GM23338 (cell line): Measurements from ENCODE around the gene OPRL1. TPM values are rescaled to one million over a fixed set of nuclear protein-coding genes. Genes with fewer than 3 reads are reported as not detected.

Experiments used
- ATAC-seq: fragments of 200-7000 bp; cut with Tn5 transposase; 3 replicates; pipeline ENCODE4 v1.9.1; 2020
- DNase-seq: peaks from one replicate; pipeline ENCODE4 v3.0.0-alpha.2; 2015; ENCODE audit warnings: low spot score
- H2AFZ ChIP-seq: fragments of 200-600 bp; sonication (generic); 2 replicates; pipeline ENCODE4 v1.8.0; 2016; ENCODE audit warnings: antibody characterized with exemption, mild to moderate bottlenecking, moderate library complexity
- H3F3A ChIP-seq: fragments of 200-600 bp; sonication (generic); replicated peaks from 2 replicates; pipeline ENCODE4 v1.8.0; 2017; ENCODE audit warnings: antibody characterized with exemption, mixed run types, low read depth
- H3K27ac ChIP-seq: fragments of 200-600 bp; sonication (generic); 2 replicates; pipeline ENCODE4 v1.6.1; 2016; ENCODE audit warnings: low read depth
- H3K27me3 ChIP-seq: fragments of 200-600 bp; sonication (generic); 2 replicates; pipeline ENCODE4 v1.8.0; 2016; ENCODE audit warnings: mild to moderate bottlenecking, mixed run types, moderate library complexity; ENCODE audit not compliant: insufficient read depth
- H3K36me3 ChIP-seq: fragments of 200-600 bp; sonication (generic); 2 replicates; pipeline ENCODE4 v1.8.0; 2016; ENCODE audit warnings: mild to moderate bottlenecking; ENCODE audit not compliant: insufficient read depth
- H3K4me1 ChIP-seq: fragments of 200-600 bp; sonication (generic); 2 replicates; pipeline ENCODE4 v1.8.0; 2016; ENCODE audit warnings: mild to moderate bottlenecking, moderate library complexity; ENCODE audit not compliant: insufficient read depth
- H3K4me2 ChIP-seq: fragments of 200-600 bp; sonication (generic); 2 replicates; pipeline ENCODE4 v1.7.1; 2017; ENCODE audit warnings: mixed run types
- H3K4me3 ChIP-seq: fragments of 200-600 bp; sonication (generic); 2 replicates; pipeline ENCODE4 v1.6.1; 2016; ENCODE audit warnings: mixed run types
- H3K79me2 ChIP-seq: fragments of 200-600 bp; sonication (generic); replicated peaks from 2 replicates; pipeline ENCODE4 v1.8.0; 2017; ENCODE audit warnings: mild to moderate bottlenecking; ENCODE audit not compliant: insufficient read depth
- H3K9me2 ChIP-seq: fragments of 200-600 bp; sonication (generic); 2 replicates; pipeline ENCODE4 v1.8.0; 2017; ENCODE audit not compliant: insufficient read depth
- H4K20me1 ChIP-seq: fragments of 200-600 bp; sonication (generic); replicated peaks from 2 replicates; pipeline ENCODE4 v1.8.0; 2017; ENCODE audit warnings: mild to moderate bottlenecking; ENCODE audit not compliant: insufficient read depth
- H3K27ac Mint-ChIP-seq: 2 replicates; pipeline ENCODE4 v1.8.0; 2020; ENCODE audit warnings: inconsistent platforms, mild to moderate bottlenecking, moderate library complexity, mixed read lengths
- H3K27me3 Mint-ChIP-seq: 3 replicates; pipeline ENCODE4 v1.8.0; 2022; ENCODE audit warnings: low read depth, mild to moderate bottlenecking, moderate library complexity, mixed read lengths, inconsistent platforms; ENCODE audit not compliant: insufficient read depth, poor library complexity
- H3K36me3 Mint-ChIP-seq: 3 replicates; pipeline ENCODE4 v1.8.0; 2021; ENCODE audit warnings: low read depth, mild to moderate bottlenecking, inconsistent platforms, moderate library complexity, mixed read lengths
- H3K4me1 Mint-ChIP-seq: 3 replicates; pipeline ENCODE4 v1.8.0; 2020; ENCODE audit warnings: mild to moderate bottlenecking, inconsistent platforms, mixed read lengths
- H3K4me3 Mint-ChIP-seq: 3 replicates; pipeline ENCODE4 v1.8.0; 2021; ENCODE audit warnings: moderate library complexity, mild to moderate bottlenecking, inconsistent platforms, mixed read lengths
- H3K9me3 Mint-ChIP-seq: 3 replicates; pipeline ENCODE4 v1.8.0; 2020; ENCODE audit warnings: moderate library complexity, mild to moderate bottlenecking, inconsistent platforms, mixed read lengths
- CREB1 ChIP-seq: fragments of 250-450 bp; sonication (Bioruptor Pico); IDR thresholded peaks from 2 replicates; pipeline ENCODE4 v1.5.0; 2020; ENCODE audit warnings: low read depth, mild to moderate bottlenecking, moderate library complexity
- CTCF ChIP-seq, 2 experiments: fragments of 200-600 bp in 1 of 2; sonication (generic) in 1 of 2; conservative IDR thresholded peaks; 2 replicates each; pipeline versions ENCODE4 v1.5.1 to v1.6.1; 2016 to 2017; ENCODE audit warnings: antibody characterized with exemption in 2 of 2, low read depth in 2 of 2, mild to moderate bottlenecking in 2 of 2, moderate library complexity in 1 of 2
- EZH2 ChIP-seq: fragments of 200-600 bp; sonication (generic); IDR thresholded peaks from one replicate; pipeline ENCODE4 v1.8.0; 2017; ENCODE audit warnings: antibody characterized with exemption, mild to moderate bottlenecking, low read depth; ENCODE audit not compliant: unreplicated experiment
- JUNB ChIP-seq: IDR thresholded peaks from one replicate; pipeline ENCODE4 v1.6.1; 2016; ENCODE audit warnings: antibody characterized with exemption; ENCODE audit not compliant: unreplicated experiment
- NANOG ChIP-seq: IDR thresholded peaks from 2 replicates; pipeline ENCODE4 v1.6.1; 2016; ENCODE audit warnings: antibody characterized with exemption, borderline replicate concordance
- POLR2AphosphoS5 ChIP-seq: IDR thresholded peaks from 2 replicates; pipeline ENCODE4 v1.6.1; 2016; ENCODE audit warnings: antibody characterized with exemption, low read depth
- REST ChIP-seq: IDR thresholded peaks from one replicate; pipeline ENCODE4 v1.6.1; 2018; ENCODE audit warnings: antibody characterized with exemption; ENCODE audit not compliant: unreplicated experiment
- STAT1 ChIP-seq: IDR thresholded peaks from one replicate; pipeline ENCODE4 v1.6.1; 2016; ENCODE audit warnings: antibody characterized with exemption; ENCODE audit not compliant: unreplicated experiment
- ZNF114 ChIP-seq: fragments of 250-450 bp; sonication (Bioruptor Pico); IDR thresholded peaks from 2 replicates; pipeline ENCODE4 v1.5.0; 2020; ENCODE audit warnings: mild to moderate bottlenecking, moderate library complexity
- polyA plus RNA-seq: library from polyadenylated mRNA; unstranded; fragments of >200 nt; fragmentation: Nextera tagmentation; extraction: Ambion mirVana; gene quantifications from 2 replicates; pipeline ENCODE4 v1.2.1, GENCODE V29; 2016
- total RNA-seq: library from RNA; depleted of rRNA; stranded (reverse); fragments of >200 nt; shearing (Covaris generic); gene quantifications from 2 replicates; pipeline ENCODE4 v1.2.3, GENCODE V29; 2014

Gene OPRL1
- total and polyA plus RNA-seq, 2 experiments from 2014 or later: 0.27 to 1.1 TPM

DNA sequence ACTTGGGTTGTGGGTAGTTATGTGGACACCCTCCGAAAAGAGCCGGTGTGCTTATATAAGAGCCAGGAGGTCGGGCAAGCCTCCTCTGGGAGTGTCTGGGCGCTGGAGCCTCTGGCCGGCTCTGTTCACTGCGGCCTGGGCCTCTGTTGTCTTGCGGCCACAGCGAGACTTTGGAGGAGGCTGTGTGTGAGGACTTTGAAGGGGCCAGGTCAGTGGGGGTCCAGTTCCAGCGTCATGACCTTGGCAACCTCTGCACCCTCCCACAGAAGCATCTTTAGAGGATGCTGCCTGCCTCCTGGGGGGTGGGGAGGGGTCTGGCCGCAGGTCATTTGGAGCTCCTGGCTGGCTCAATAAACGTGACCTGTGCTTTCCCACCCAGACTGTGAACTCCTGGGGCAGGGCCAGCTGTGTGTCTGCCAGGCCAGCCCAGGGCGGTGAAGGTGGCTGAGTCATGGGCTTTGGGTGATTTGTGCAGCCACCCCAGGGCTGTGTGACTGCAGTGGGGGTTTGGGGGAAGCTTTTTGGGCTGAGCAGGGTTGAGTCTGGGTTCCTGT is 15.7 kb upstream of the OPRL1 start (continued):
- TF ChIP-seq EZH2 (no peak), JUNB (no peak), CTCF (conservative IDR thresholded peaks at IDR 0.05; ENCODE audit: low read depth in 2 of 2) (no peak), ZNF114 (CRISPR knock-in tag) (no peak)

- Histone ChIP-seq H2AFZ (no peak overlapping the region), H3K4me1 (peaks cover 17% of the 10 kb centered on the region; the same call in 1 of the 2 replicates), H3K27ac (no peak overlapping the region), H3K36me3 (no peaks in the 10 kb centered on the region), H3F3A (peaks cover 6% of the 10 kb centered on the region; the same call in 1 of the 2 replicates), H3K4me2 (no peak overlapping the region), H4K20me1 (no peaks in the 10 kb centered on the region), H3K9me2 (no peaks in the 10 kb centered on the region), H3K27me3 (no peaks in the 10 kb centered on the region), H3K79me2 (no peaks in the 10 kb centered on the region), H3K4me3 (no peak overlapping the region)
- Mint-ChIP-seq H3K27me3 (peaks cover 13% of the 10 kb centered on the region), H3K4me1 (peaks cover 34% of the 10 kb centered on the region), H3K36me3 (no peaks in the 10 kb centered on the region), H3K27ac (no peak overlapping the region; the same call in 1 of the 2 replicates), H3K9me3 (no peaks in the 10 kb centered on the region), H3K4me3 (peak overlapping the region; percentile 17; the same call in 1 of the 3 replicates)
- no peak for TF ChIP-seq REST
- no peak for TF ChIP-seq CREB1 (CRISPR knock-in tag)
- no peak for TF ChIP-seq STAT1
- TF ChIP-seq POLR2AphosphoS5: no peak
- no peak for TF ChIP-seq NANOG
- no peak for TF ChIP-seq JUNB
- no peak for DNase-seq
- no peak for ATAC-seq
These were observed 14.6 kb upstream of the OPRL1 start for GRCh38 chr20:64065062-64065973.
